Measurements from ENCODE around the gene KIRREL1.

DNA sequence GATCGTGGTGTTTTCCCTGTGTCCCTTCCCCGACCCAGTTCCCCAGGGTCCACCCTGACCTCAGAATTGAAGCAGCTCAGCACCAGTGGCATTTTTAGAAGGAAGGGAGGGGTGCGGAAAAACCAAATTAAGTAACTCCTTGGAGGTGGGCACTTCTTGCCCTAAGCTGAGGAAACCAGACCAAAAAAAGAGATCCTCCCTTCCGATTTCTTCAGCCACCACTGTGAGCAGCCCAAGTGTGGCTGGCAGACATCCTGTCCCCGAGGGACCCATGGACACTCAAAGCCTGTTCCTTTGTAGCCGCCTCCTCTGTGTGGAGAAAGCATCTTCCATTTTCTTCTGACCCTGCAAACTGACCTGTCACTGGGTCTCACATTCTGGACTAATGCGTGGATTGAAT, 31.3 kb downstream of the KIRREL1 start:
- no peak for TF ChIP-seq POLR2AphosphoS5 (IDR thresholded peaks at IDR 0.05; ENCODE audit: low read depth)
- TF ChIP-seq, protein P1, sequence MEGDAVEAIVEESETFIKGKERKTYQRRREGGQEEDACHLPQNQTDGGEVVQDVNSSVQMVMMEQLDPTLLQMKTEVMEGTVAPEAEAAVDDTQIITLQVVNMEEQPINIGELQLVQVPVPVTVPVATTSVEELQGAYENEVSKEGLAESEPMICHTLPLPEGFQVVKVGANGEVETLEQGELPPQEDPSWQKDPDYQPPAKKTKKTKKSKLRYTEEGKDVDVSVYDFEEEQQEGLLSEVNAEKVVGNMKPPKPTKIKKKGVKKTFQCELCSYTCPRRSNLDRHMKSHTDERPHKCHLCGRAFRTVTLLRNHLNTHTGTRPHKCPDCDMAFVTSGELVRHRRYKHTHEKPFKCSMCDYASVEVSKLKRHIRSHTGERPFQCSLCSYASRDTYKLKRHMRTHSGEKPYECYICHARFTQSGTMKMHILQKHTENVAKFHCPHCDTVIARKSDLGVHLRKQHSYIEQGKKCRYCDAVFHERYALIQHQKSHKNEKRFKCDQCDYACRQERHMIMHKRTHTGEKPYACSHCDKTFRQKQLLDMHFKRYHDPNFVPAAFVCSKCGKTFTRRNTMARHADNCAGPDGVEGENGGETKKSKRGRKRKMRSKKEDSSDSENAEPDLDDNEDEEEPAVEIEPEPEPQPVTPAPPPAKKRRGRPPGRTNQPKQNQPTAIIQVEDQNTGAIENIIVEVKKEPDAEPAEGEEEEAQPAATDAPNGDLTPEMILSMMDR (conservative IDR thresholded peaks at IDR 0.05; ENCODE audit: low read depth in 2 of 2): no peak
- TF ChIP-seq, protein P2, sequence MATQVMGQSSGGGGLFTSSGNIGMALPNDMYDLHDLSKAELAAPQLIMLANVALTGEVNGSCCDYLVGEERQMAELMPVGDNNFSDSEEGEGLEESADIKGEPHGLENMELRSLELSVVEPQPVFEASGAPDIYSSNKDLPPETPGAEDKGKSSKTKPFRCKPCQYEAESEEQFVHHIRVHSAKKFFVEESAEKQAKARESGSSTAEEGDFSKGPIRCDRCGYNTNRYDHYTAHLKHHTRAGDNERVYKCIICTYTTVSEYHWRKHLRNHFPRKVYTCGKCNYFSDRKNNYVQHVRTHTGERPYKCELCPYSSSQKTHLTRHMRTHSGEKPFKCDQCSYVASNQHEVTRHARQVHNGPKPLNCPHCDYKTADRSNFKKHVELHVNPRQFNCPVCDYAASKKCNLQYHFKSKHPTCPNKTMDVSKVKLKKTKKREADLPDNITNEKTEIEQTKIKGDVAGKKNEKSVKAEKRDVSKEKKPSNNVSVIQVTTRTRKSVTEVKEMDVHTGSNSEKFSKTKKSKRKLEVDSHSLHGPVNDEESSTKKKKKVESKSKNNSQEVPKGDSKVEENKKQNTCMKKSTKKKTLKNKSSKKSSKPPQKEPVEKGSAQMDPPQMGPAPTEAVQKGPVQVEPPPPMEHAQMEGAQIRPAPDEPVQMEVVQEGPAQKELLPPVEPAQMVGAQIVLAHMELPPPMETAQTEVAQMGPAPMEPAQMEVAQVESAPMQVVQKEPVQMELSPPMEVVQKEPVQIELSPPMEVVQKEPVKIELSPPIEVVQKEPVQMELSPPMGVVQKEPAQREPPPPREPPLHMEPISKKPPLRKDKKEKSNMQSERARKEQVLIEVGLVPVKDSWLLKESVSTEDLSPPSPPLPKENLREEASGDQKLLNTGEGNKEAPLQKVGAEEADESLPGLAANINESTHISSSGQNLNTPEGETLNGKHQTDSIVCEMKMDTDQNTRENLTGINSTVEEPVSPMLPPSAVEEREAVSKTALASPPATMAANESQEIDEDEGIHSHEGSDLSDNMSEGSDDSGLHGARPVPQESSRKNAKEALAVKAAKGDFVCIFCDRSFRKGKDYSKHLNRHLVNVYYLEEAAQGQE (IDR thresholded peaks at IDR 0.05; ENCODE audit: unreplicated experiment): no peak
- TF ChIP-seq EZH2 (IDR thresholded peaks at IDR 0.05; ENCODE audit: low read depth, unreplicated experiment): no peak
- no peak for TF ChIP-seq EZH2phosphoT487 (IDR thresholded peaks at IDR 0.05; ENCODE audit: unreplicated experiment)
- no peak for TF ChIP-seq JUNB (IDR thresholded peaks at IDR 0.05; ENCODE audit: unreplicated experiment)
- TF ChIP-seq, protein P3, sequence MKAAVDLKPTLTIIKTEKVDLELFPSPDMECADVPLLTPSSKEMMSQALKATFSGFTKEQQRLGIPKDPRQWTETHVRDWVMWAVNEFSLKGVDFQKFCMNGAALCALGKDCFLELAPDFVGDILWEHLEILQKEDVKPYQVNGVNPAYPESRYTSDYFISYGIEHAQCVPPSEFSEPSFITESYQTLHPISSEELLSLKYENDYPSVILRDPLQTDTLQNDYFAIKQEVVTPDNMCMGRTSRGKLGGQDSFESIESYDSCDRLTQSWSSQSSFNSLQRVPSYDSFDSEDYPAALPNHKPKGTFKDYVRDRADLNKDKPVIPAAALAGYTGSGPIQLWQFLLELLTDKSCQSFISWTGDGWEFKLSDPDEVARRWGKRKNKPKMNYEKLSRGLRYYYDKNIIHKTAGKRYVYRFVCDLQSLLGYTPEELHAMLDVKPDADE (IDR thresholded peaks at IDR 0.05): no peak
- no peak for TF ChIP-seq NANOG (IDR thresholded peaks at IDR 0.05; ENCODE audit: borderline replicate concordance)

Data from GM23338 (cell line).